Inferior parietal cortex (tissue), 1 donor: ENCODE data around the gene UTP3.
"Not testable (repeated sequence)": the region's sequence is repeated elsewhere in the genome, so short reads cannot be mapped to it uniquely, and the experiment has no call there.

Experiments used
- DNase-seq: peaks from one replicate; pipeline ENCODE4 v3.0.0-alpha.2; 2016; ENCODE audit errors: extremely low spot score

UTP3 gene

DNA sequence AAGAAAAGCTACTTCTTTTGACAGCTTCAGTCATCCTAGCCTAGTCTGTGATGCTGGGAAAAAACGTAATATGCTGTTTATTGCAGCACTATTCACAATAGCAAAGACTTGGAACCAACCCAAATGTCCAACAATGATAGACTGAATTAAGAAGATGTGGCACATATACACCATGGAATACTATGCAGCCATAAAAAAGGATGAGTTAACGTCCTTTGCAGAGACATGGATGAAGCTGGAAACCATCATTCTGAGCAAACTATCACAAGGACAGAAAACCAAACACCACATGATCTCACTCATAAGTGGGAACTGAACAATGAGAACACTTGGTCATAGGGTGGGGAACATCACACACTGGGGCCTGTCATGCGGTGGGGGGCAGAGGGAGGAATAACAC is 6.2 kb upstream of the UTP3 start:
- DNase-seq: not testable (repeated sequence)

DNA sequence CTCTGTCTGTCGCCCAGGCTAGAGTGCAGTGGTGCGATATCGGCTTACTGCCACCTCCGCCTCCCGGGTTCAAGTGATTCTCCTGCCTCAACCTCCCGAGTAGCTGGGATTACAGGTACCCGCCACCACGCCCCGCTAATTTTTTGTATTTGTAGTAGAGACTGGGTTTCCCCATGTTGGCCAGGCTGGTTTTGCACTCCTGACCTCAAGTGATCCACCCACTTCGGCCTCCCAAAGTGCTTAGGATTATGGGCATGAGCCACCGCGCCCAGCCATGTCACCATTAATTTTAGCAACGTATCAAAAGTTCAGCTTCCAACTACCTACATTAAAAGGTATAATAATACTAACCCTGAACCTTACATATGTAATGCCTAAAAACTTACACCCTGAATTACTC is 940 bp upstream of the UTP3 start:
- DNase-seq: no peak

DNA sequence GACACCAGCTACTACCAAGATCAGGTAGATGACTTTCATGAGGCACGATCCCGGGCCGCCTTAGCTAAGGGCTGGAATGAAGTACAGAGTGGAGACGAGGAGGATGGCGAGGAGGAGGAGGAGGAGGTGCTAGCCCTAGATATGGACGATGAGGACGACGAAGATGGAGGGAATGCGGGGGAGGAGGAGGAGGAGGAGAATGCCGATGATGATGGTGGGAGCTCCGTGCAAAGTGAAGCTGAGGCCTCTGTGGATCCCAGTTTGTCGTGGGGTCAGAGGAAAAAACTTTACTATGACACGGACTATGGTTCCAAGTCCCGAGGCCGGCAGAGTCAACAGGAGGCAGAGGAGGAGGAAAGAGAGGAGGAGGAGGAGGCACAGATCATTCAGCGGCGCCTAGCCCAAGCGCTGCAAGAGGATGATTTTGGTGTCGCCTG is 481 bp downstream of the UTP3 start:
- no peak for DNase-seq

DNA sequence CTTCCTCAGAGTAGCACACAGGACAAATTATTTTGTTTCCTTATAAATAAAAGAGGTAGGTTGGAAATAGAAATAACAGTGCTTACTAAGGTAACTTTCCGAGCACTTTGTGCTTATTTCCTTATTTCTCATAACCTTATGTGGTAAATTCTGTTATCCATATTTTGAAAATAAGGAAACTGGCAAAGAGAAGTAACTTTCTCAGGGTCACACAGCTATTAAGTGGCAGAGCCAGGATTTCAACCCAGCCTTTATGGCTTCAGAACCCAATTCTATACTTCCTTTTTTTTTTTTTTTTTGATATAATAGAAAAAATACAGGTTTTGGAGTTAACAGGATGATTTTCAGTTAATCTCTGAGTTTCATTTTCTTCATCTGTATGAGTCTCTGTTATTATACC is 3.3 kb downstream of the UTP3 start:
- no peak for DNase-seq

DNA sequence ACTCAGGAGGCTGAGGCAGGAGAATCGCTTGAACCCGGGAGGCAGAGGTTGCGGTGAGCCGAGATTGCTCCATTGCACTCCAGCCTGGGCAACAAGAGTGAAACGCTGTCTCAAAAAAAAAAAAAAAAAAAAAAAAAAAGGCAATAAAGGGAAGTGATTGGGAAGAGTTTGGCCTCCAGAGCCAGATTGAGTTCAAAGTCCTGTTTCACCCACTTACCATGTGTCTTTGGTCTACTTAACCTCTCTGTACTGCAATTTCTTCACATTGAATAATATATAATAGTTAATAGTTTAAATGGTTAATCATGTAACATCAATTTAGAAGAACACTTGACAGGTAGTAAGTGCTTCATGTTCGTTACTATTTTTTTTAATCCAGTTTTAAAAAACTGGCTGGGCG is 6.3 kb downstream of the UTP3 start:
- DNase-seq: not testable (repeated sequence)

DNA sequence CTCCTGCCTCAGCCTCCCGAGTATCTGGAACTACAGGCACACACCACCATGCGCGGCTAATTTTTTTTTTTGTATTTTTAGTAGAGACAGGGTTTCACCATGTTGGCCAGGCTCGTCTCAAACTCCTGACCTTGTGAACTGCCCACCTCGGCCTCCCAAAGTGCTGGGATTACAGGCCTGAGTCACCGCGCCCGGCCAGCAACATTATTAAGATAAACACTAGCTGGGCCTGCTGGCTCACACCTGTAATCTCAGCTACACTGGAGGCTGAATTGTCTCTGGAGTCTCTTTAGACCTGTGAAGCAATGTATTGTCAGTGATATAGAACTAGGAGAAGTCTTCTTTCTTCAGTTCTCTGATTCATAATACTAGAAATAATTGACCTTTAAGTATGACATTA is 10.1 kb downstream of the UTP3 start:
- not testable (repeated sequence) for DNase-seq

DNA sequence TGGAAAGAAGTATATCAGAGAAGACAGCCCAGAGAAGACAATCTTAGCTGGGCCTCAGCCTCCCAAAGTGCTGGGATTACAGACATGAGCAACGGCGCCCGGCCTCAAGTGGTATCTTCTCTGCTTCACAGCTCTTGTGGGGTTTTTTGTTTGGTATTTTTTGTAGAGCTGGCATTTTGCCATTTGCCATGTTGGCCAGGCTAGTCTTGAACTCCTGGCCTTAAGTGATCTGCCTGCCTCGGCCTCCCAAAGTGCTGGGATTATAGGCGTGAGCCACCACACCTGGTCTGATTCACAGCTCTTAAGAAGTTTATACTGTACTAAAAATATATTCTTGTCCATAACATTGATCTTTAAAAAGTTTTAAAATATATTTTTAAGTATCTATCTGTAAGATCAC is 12.4 kb downstream of the UTP3 start:
- DNase-seq: no peak

DNA sequence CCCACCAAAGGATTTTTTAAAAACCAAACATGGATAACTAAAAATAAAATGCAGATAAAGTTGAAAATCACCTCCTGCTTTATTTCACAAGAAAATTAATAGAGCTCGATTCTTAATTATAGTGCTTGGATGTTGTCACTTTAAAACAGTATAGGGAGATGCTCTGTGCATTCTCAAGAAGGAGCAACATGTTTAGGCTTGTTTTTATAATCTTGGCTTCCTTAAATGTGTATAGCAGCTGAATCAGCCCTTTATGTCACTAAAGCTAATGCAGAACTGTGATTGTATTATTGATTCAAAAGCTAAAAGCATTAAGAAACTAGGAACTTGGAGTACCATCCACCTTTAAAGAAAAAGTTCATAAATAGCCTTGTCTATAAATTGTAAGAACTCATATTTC is 12.9 kb downstream of the UTP3 start:
- DNase-seq: no peak

DNA sequence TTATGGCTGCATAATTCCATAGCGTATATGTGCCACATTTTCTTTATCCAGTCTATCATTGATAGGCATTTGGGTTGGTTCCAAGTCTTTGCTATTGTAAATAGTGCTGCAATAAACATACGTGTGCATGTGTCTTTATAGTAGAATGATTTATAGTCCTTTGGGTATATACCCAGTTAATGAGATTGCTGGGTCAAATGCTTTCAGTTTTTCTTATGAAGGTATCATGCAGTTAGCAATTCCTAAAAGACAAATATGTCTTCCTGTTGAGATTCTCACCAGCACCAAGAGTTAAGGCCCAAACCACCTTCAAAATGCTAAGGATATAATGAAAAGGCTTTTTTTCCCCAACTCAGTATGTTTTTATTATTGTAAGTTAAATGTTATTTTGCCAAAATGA is 14.3 kb downstream of the UTP3 start:
- DNase-seq: not testable (repeated sequence)

DNA sequence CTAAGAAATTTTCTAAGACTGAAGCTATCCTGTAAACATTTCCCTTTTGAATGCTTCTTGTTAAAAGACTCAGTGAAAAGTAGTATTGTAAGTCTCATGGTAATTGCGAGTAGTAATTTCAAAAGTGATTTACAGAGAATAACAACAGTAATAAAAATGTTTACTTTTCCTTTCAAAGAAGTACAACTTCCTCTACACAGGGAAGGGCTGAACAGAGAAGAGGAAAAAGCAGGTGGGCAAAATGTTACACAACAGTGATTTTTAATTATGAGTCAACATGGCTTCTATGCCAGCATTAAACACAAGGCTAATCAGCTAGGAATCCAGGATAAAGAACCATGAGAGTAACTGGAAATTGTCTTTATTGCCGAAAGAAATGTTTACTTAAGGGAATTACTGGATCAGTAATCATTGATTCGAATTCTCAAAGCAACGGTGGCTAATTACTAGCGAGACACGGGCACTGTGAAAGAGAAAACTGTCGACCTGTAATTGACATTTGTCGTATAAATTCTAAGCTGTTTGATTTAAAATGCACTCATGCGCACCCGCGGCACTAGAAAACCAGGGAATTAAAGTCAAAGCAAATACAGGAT is 15.4 kb downstream of the UTP3 start:
- peak; percentile 59 for DNase-seq

DNA sequence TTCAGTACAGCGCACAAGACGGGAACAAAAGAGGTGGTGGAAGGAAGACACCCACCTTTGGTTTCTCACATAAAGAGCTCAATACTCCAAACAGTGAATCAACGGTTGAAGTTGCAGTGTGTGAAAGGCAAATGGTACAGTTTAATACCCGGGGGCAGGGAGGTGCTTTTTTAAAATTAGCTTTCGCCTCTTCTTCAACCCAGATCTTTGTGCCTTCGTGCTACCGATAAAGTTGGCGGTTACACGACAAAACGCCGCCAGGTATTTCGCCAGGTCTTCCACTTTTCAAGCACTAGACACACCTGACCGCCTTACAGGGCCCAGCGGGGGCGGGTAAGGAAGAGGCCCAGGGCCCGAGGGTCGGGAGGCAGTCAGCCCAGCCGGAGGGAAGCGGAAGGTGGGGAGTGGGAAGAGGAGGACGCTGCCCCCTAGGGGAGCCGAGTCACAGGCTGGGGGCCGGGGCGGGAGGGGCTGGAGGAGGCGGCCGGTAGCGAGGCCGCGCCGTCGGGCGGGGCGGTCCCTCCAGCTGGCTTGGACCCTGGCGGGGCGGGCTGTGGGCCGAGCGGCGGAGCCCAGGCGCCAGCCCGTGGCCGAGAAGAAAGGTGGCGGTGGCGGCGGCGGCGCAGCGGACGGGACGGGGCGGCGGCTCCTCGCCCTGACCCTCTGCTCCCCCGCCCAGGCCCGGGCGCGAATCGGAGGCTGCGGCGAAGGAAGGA is 16.0 kb downstream of the UTP3 start:
- DNase-seq: no peak

DNA sequence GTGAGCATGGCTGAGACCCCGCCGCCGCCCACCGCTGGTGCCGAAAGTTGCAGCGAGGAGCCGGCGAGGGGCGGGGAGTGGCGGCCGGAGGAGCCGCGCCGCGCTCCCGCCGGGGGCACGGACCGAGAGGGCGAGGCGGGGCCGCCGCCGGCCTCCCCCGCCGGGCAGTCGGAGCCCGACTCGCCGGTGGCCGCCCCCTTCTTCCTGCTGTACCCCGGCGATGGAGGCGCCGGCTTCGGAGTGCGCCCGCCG is 16.5 kb downstream of the UTP3 start:
- no peak for DNase-seq

DNA sequence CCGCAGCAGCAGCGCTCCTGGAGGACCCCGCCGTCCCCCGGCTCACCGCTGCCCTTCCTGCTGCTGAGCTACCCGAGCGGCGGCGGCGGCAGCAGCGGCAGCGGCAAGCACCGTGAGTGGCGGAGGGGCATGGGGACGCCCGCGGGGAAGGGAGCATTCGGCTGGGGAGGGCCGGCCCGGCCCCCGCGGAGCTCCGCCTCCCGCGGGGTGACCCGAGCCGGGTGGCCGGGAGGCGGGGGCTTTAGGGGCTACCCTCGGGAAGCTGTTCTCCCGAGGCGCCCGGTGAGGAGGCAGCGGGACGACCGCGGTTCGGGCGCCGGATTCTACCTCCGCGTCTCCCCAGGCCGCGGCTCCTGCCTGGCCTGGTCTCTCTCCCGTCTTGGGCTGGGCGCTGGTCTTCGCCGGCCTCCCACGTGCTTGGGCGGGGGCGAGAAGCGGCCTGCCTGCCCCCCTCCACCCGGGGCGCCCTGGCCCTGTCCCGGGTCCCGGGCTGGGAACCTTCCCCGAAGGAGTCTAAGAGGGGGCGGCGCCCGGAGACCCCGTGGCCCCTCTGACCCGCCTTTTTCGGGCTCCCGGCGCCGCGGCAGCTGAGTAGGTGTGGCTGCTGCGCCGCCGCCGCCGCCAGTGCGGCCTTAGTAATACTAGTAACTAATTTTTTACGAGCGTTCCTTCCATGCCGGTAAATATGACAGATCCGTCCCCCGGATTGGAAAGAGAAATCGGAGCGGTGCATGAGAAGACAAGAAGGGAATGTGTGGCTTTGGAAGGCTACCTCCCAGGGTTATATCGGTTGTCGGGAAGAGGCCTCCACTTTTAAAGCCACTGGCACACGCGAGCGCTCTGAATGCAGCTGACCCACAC is 17.1 kb downstream of the UTP3 start:
- DNase-seq: peak; percentile 53

DNA sequence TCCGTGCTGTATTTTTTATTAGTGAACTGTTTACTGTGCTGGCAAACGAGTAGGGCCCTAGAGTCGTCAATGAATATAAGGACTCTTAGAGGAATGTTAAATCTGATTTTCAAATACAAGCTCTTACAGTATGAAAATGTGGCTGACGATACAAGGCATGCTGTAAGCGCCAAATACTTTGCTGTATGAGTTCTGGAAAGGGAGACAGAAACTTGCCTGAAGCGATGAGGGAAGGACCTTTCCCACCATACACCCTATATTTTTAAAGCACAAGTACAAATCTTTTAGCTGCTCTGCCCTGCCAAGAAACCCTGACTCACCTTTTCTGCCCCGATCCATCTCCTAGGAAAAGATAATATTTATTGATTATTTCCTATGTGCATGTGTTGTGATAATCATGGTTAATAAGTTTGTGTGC is 17.7 kb downstream of the UTP3 start:
- no peak for DNase-seq

- no peak for DNase-seq
These were observed 18.2 kb downstream of the UTP3 start for GRCh38 chr4:70706516-70706915.

DNA sequence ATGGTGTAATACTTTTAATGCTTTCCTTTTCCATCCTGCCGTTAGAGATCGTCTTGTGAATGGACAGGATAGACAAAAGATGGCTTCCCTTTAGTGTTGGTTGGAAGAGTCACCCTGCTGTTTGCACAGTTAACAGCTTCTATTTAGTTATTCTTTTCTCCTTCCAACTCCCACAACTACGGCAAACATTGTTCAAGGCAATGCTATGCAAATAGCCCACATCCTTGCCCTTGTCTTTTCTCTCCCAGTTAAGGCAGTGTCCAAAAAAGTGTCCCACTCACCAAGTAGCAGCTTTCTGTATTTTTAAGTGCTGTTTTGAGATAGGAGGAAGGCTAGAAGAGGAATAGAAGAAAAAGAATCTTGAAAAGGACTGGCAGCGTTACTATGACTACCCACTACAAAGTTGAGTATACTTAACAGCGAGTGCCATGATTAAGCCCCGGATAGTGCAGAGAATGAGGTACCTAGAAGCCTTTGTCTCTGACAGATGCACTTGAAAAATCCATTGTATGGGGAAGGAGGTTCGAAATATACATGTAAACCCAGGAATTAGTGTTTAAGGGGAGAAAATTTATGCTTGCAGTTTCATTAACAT is 21.4 kb downstream of the UTP3 start:
- DNase-seq: no peak

DNA sequence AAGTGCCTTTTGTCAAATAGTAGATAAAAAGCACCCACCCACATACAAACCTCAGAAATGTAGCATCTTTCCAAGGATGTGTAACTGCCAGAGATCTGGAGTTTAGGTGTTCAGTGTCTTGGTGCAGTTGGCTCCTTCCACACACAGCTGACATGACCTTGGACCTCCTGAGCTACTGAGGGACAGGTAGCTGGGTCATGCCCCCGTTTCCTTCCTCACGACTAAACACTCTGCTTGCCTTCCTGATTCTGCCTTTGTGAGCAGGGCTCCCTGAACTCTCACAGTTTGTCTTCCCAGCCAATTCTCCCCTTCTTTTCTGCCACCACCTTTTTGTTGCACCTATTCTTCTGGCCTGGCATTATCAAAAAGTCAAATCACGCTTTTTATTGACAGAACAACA is 23.3 kb downstream of the UTP3 start:
- no peak for DNase-seq

- no peak for DNase-seq
These were observed 23.8 kb downstream of the UTP3 start for GRCh38 chr4:70712150-70712549.

- DNase-seq: no peak
These were observed 24.5 kb downstream of the UTP3 start for GRCh38 chr4:70712604-70713452.

DNA sequence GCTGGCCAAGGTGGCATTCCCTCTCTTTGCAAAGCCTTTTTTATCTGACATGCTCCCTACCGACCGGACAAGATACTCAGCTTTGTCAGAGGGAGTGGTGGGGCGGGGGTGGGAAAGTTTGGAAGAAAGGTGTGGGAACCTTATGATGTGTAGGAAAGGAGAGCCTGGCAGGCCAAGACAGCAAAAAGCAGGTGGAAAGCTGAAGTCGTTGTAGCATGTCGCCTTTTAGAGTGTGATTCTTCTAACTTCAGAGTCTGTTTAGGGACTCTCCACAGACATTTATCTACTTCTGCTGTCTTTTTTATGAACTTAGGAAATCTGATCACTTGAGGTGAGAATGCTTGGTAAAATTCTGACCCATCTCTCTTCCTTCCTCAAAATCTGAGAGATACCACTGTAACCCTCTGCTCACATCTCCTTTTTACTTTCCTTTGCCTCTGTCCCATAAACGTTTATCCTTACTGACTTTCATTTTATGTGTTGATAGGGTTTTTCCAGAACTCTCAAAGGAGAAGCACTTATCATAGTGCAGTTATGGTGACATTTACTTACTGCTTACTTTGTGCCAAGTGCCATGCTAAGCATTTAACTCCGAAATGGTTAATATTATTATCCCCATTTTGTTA is 25.2 kb downstream of the UTP3 start:
- no peak for DNase-seq
